Endothelial cell of umbilical vein (primary cell): Measurements from ENCODE around the gene RGL3. TPM values are rescaled to one million over a fixed set of nuclear protein-coding genes. Genes with fewer than 3 reads are reported as not detected.

Source experiments
- BruUV-seq: library from RNA; stranded (reverse); fragments of 400-500 nt; replicated peaks from 2 replicates; lab custom pipeline; 2021; lab: Mats Ljungman, UMichigan
- CTCF ChIA-PET: fragments of 300-600, 350-600 bp; sonication (Branson Sonifier 250); formaldehyde crosslinking; loops from one replicate; lab custom pipeline; 2021; ENCODE audit warnings: antibody characterized with exemption, inconsistent platforms; lab: Charles Lee
- POLR2A ChIA-PET: fragments of 300-600, 350-600 bp; sonication (Branson Sonifier 250); formaldehyde crosslinking; loops from one replicate; lab custom pipeline; 2021; ENCODE audit warnings: antibody characterized with exemption, inconsistent platforms; lab: Charles Lee
- DNase-seq: peaks from one replicate; pipeline ENCODE4 v3.0.0-alpha.2; 2011; ENCODE audit warnings: low read depth, low spot score
- FAIRE-seq: peaks from 2 replicates; lab custom pipeline; 2011; peaks lifted over from hg19 to GRCh38; lab: Jason Lieb, UNC
- H2AFZ ChIP-seq: 2 replicates; pipeline ENCODE4 v1.6.0; 2012; ENCODE audit warnings: low read depth, low read length, control low read depth, inconsistent platforms
- H3K27ac ChIP-seq: 2 replicates; pipeline ENCODE4 v1.5.1; 2011; ENCODE audit warnings: low read depth, mild to moderate bottlenecking, control low read depth, low read length, moderate library complexity; ENCODE audit not compliant: insufficient read depth
- H3K27me3 ChIP-seq, 2 experiments: 2 replicates each; pipeline versions ENCODE4 v1.6.0 to v1.6.1; 2011; ENCODE audit warnings: low read length in 2 of 2, mixed read lengths in 1 of 2; ENCODE audit not compliant: control insufficient read depth in 2 of 2, insufficient read depth in 2 of 2
- H3K36me3 ChIP-seq, 2 experiments: 2 replicates in 1 of 2; 3 replicates in 1 of 2; pipeline ENCODE4 v1.5.1; 2011; ENCODE audit warnings: low read length in 2 of 2, mild to moderate bottlenecking in 1 of 2, moderate library complexity in 1 of 2; ENCODE audit not compliant: control insufficient read depth in 2 of 2, insufficient read depth in 2 of 2; ENCODE audit errors: extremely low read depth in 1 of 2
- H3K4me1 ChIP-seq: 3 replicates; pipeline ENCODE4 v1.5.1; 2011; ENCODE audit warnings: mild to moderate bottlenecking, low read length; ENCODE audit not compliant: control insufficient read depth, insufficient read depth; ENCODE audit errors: extremely low read depth
- H3K4me2 ChIP-seq: 2 replicates; pipeline ENCODE4 v1.6.1; 2011; ENCODE audit warnings: low read length, control low read depth, mixed read lengths; ENCODE audit not compliant: insufficient read depth
- H3K4me3 ChIP-seq, 3 experiments: fragments of 200-600 bp in 1 of 3; sonication (generic), shearing (Covaris generic) in 1 of 3; replicated peaks in 1 of 3; 2 replicates each; pipeline ENCODE4 v1.5.1; 2011 to 2016; ENCODE audit warnings: control low read depth in 3 of 3, low read length in 3 of 3, mild to moderate bottlenecking in 2 of 3, inconsistent platforms in 1 of 3, low read depth in 1 of 3, moderate library complexity in 1 of 3; ENCODE audit not compliant: insufficient read depth in 1 of 3
- H3K79me2 ChIP-seq: 2 replicates; pipeline ENCODE4 v1.6.0; 2012; ENCODE audit warnings: low read length, inconsistent platforms; ENCODE audit not compliant: control insufficient read depth, insufficient read depth
- H3K9ac ChIP-seq: replicated peaks from 2 replicates; pipeline ENCODE3; 2011; ENCODE audit warnings: low read length, control low read depth; ENCODE audit not compliant: insufficient read depth; ENCODE audit errors: extremely low read depth
- H3K9me1 ChIP-seq: replicated peaks from 3 replicates; pipeline ENCODE4 v1.6.0; 2011; ENCODE audit warnings: mild to moderate bottlenecking, low read length; ENCODE audit not compliant: control insufficient read depth, insufficient read depth; ENCODE audit errors: extremely low read depth
- H3K9me3 ChIP-seq: replicated peaks from 2 replicates; pipeline ENCODE4 v1.5.1; 2012; ENCODE audit warnings: low read length, inconsistent platforms; ENCODE audit not compliant: control insufficient read depth, insufficient read depth
- H4K20me1 ChIP-seq: replicated peaks from 2 replicates; pipeline ENCODE3; 2011; ENCODE audit warnings: mild to moderate bottlenecking, low read length; ENCODE audit not compliant: control insufficient read depth, insufficient read depth; ENCODE audit errors: extremely low read depth
- EZH2 ChIP-seq: IDR thresholded peaks from 2 replicates; pipeline ENCODE4 v1.6.1; 2012; ENCODE audit warnings: borderline replicate concordance, low read depth, mild to moderate bottlenecking, moderate library complexity, low read length, inconsistent platforms; ENCODE audit not compliant: severe bottlenecking
- FOS ChIP-seq: IDR thresholded peaks from 2 replicates; pipeline ENCODE4 v1.6.1; 2011; ENCODE audit warnings: mild to moderate bottlenecking, low read length, moderate library complexity, borderline replicate concordance; ENCODE audit not compliant: insufficient read depth
- GATA2 ChIP-seq: IDR thresholded peaks from 2 replicates; pipeline ENCODE4 v1.7.0; 2011; ENCODE audit warnings: low read depth, mild to moderate bottlenecking, moderate library complexity, mixed read lengths, low read length; ENCODE audit not compliant: insufficient read length, insufficient read depth
- JUN ChIP-seq: IDR thresholded peaks from 2 replicates; pipeline ENCODE4 v1.6.1; 2011; ENCODE audit warnings: borderline replicate concordance, low read depth; ENCODE audit not compliant: insufficient read length, insufficient read depth
- MYC ChIP-seq: IDR thresholded peaks from one replicate; pipeline ENCODE4 v1.6.1; 2011; ENCODE audit warnings: mild to moderate bottlenecking, low read depth, low read length
- POLR2A ChIP-seq: IDR thresholded peaks from 2 replicates; pipeline ENCODE4 v1.6.1; 2012; ENCODE audit warnings: low read depth, mild to moderate bottlenecking, control low read depth, low read length
- POLR2AphosphoS5 ChIP-seq: IDR thresholded peaks from 2 replicates; pipeline ENCODE4 v1.6.1; 2012; ENCODE audit warnings: low read depth, mild to moderate bottlenecking, control low read depth, low read length, moderate library complexity; ENCODE audit not compliant: insufficient read depth
- dilution Hi-C: fragments of 300-500 bp; cut with MboI; formaldehyde crosslinking; loops from one replicate; pipeline ENCODE4 v1.15.0; 2019; ENCODE audit warnings: low sequenced_read_pairs; ENCODE audit not compliant: extremely low pct_ligation_motif_present
- intact Hi-C: fragments of 100-400 bp; cut with micrococcal nuclease; formaldehyde crosslinking; loops from one replicate; pipeline ENCODE4 v1.10.0; 2022
- polyA plus RNA-seq, 4 experiments: library from polyadenylated mRNA; depleted of rRNA in 3 of 4; stranded (reverse) in 3 of 4; unstranded in 1 of 4; fragments of >200 nt; gene quantifications; 2 replicates each; pipeline versions ENCODE4 v1.2.1 to v1.2.3, GENCODE V29; 2011 to 2012; ENCODE audit warnings: missing spikeins in 1 of 4
- total RNA-seq: library from RNA; stranded (reverse); gene quantifications from 2 replicates; pipeline ENCODE4 v1.2.3, GENCODE V29; 2021
- TF ChIP-seq, protein P1 (sequence below): IDR thresholded peaks from 2 replicates; pipeline ENCODE4 v1.6.1; 2011; ENCODE audit not compliant: insufficient read depth, insufficient read length
- TF ChIP-seq, protein P2 (sequence below), 2 donors: IDR thresholded peaks; 1 replicate in 1 of 2; 2 replicates in 1 of 2; pipeline ENCODE4 v1.5.1; 2011; ENCODE audit warnings: low read length in 2 of 2, mild to moderate bottlenecking in 2 of 2, moderate library complexity in 2 of 2, control low read depth in 1 of 2, inconsistent platforms in 1 of 2, low read depth in 1 of 2; ENCODE audit not compliant: insufficient read depth in 1 of 2; ENCODE audit errors: extremely low read depth in 1 of 2

The RGL3 gene
- total and polyA plus RNA-seq, 2 donors (not counting 3 experiments of a cell fraction or from before 2014, with no cell fraction given) = 0.23 to 5.2 TPM

DNA sequence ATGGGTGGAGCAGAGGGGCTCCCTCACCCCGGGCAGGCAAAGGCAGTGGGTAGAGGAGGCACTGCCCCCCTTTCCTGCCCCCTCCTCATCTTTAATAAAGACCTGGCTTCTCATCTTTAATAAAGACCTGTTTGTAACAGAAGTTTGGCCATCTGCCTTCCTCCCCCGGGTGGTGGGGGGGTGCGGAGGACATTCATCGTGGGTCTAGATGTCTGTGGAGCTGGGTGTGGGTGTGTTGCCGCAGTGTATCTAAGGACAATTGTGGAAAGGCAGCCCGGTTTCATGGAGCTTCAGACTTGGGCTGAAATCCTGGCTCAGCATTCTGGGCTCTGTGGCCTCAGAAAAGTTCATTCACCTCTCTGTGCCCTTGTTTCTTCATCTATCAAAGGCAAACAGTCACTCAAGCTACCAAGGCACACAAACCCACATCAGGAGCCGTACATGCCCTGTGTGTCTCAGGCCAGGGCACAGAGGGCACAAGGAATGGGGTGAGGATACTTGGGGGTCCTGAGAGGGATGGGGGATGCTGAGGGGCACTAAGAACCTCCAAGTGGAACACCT is 53.5 kb downstream of the RGL3 start:
- no peak overlapping the region for H3K4me3 ChIP-seq
- H3K36me3 ChIP-seq = peaks cover 0 to 9% of the 10 kb centered on the region in 2 experiments
- ChIA-PET CTCF (no interaction called here), POLR2A (no interaction called here)
- no peak overlapping the region for H3K9ac ChIP-seq
- no peaks in the 10 kb centered on the region for H4K20me1 ChIP-seq
- intact Hi-C loops (no loop called here), dilution Hi-C loops (no loop called here)
- H3K9me1 ChIP-seq = no peaks in the 10 kb centered on the region
- no peaks in the 10 kb centered on the region for H3K9me3 ChIP-seq
- no peaks in the 10 kb centered on the region for H3K27me3 ChIP-seq
- H2AFZ ChIP-seq = no peak overlapping the region
- no peaks in the 10 kb centered on the region for H3K79me2 ChIP-seq
- H3K4me1 ChIP-seq = no peaks in the 10 kb centered on the region
- no peak overlapping the region for H3K27ac ChIP-seq
- no peak for DNase-seq
- BruUV-seq = no TSS peak
- no peak overlapping the region for H3K4me2 ChIP-seq
- no peak for FAIRE-seq
- TF ChIP-seq POLR2A (no peak), EZH2 (no peak), POLR2AphosphoS5 (no peak), GATA2 (no peak), JUN (no peak), FOS (no peak), MYC (no peak)
- TF ChIP-seq, protein P1, sequence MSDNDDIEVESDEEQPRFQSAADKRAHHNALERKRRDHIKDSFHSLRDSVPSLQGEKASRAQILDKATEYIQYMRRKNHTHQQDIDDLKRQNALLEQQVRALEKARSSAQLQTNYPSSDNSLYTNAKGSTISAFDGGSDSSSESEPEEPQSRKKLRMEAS = no peak
- TF ChIP-seq, protein P2, sequence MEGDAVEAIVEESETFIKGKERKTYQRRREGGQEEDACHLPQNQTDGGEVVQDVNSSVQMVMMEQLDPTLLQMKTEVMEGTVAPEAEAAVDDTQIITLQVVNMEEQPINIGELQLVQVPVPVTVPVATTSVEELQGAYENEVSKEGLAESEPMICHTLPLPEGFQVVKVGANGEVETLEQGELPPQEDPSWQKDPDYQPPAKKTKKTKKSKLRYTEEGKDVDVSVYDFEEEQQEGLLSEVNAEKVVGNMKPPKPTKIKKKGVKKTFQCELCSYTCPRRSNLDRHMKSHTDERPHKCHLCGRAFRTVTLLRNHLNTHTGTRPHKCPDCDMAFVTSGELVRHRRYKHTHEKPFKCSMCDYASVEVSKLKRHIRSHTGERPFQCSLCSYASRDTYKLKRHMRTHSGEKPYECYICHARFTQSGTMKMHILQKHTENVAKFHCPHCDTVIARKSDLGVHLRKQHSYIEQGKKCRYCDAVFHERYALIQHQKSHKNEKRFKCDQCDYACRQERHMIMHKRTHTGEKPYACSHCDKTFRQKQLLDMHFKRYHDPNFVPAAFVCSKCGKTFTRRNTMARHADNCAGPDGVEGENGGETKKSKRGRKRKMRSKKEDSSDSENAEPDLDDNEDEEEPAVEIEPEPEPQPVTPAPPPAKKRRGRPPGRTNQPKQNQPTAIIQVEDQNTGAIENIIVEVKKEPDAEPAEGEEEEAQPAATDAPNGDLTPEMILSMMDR (IDR thresholded peaks at IDR 0.05; ENCODE audit: extremely low read depth in 1 of 2, insufficient read depth in 1 of 2, low read depth in 1 of 2, low read length in 2 of 2) = no peak
